GM21360 (cell line): Measurements from ENCODE around the gene FAM13A.
A peak's percentile ranks its signal among the peaks of the same experiment; 100 is the strongest.
"Not testable (repeated sequence)": the region's sequence is repeated elsewhere in the genome, so short reads cannot be mapped to it uniquely, and the experiment has no call there.

Experiments
- ATAC-seq: cut with Tn5 transposase; IDR thresholded peaks from one replicate; pipeline ENCODE4 v1.9.1; 2021; ENCODE audit warnings: mild to moderate bottlenecking, moderate library complexity; ENCODE audit not compliant: unreplicated experiment

Gene FAM13A

GRCh38 chr4:88858752-88859151 is 198.2 kb downstream of the FAM13A start:
- ATAC-seq: peak; percentile 95

DNA sequence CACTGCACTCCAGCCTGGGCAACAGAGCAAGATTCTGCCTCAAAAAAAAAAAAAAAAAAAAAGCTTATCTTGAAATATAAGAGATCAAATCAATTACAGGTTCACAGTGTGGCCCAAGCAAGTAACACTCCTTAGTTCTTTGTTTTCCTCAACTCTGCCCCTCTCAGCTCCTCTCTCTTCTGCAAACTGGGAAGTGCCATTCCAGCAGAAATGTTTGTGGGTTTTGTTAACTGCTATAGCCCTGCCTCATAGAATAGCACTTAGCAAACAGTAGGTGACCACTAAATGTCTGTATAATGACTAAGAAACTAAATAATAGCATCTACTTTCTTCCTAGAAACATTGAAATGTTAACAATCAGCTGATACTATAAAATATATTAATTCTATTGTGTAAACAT is 199.4 kb downstream of the FAM13A start:
- ATAC-seq: no peak

GRCh38 chr4:88854481-88854880 is 202.5 kb downstream of the FAM13A start:
- ATAC-seq: no peak

DNA sequence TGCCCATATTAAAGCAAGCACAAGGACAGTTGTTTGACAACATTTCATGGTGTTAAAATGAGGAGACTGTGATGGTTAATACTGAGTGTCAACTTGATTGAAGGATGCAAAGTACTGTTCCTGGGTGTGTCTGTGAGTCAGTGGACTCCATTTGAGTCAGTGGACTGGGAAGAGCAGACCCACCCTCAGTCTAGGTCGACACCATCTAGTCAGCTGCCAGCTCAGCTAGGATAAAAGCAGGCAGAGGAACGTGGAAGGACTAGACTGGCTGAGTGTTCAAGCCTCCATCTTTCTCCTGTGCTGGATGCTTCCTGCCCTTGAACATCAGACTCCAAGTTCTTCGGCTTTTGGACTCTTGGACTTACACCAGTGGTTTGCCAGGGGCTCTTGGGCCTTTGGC is 203.4 kb downstream of the FAM13A start:
- not testable (repeated sequence) for ATAC-seq

DNA sequence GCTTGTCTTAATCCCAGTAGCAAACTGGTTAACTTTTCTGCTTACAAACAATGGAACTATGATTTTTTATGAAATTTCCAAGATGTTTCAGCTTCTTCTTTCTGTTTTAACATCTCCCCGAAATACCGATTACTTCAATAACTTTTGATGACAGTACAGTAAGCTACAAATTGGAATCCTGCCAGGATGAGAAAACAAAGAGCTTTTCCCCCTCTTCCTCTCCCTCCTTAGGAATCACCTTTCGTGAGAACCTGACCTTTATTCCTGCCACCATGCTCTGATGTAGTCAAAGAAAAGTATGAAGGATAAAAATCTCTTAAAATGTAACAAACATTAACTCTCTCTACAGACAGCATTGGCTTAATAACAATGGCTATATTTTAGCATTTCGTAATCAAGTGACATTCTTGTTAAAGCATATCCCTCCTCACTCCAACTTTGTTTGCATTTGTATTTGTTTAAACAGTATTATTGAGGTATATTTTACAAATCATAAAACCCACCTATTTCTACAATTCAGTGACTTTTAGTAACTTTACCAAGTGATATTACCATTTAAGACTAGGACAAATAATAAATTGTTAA is 210.7 kb downstream of the FAM13A start:
- ATAC-seq: no peak

DNA sequence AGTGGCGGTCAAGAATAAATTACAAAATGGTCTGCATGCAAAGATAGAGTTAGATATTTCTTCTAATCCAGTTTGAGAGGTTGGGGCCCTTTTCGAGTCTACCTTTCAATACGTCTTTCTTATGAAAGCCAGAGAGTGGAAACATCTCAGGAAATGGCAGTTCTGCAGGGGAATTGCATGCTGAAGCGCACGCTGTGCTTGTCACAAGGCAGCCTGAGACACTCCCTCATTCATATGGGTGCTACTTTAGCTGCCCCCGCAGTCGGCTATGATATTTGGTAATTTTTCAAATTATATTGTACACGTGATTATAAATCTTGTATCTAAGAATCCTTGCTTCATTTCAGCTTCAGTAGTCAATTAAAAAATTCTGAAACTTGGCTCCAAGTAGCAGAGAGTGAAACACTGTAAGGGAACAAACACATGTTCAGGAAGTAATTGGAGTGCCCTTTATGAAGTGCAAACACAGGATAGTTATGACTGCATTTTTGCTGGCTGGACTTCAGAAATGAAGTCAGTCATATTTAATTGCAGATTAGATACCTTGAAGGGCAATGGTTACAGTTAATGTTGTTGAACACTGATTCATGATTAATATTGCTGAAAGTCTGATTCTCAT is 213.8 kb downstream of the FAM13A start:
- no peak for ATAC-seq

DNA sequence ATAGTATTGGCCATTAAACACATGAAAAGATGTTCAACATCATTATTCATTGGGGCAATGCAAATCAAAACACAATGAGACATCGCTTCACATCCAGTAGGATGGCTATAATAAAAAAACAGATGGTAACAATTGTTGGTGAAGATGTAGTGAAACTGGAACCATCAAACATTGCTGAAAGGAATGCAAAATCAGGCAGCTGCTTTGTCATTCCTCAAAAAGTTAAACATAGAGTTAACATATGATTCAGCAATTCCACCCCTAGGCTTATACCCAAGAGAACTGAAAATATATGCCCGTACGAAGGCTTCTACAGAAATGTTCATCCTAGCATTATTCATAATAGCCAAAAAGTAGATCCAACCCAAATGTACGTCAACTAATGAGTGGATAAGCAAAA is 215.3 kb downstream of the FAM13A start:
- no peak for ATAC-seq

DNA sequence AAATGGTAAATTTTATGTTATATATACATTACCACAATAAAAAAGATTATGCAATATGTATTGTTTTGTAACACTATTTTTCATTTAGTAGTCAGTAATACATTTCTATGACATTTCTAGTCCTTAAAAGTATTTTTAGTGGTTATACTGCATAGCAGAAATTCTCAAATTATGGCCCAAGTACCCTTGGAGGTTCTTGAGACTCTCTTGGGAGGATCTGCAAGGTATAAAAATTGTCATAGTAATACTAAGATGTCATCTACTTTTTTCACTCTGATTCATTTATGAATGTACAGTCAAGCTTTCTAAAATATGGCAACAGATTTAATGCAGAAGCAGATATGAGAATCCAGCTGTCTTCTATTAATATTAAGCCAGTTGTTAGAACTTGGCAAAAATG is 220.8 kb downstream of the FAM13A start:
- no peak for ATAC-seq

- no peak for ATAC-seq
Measured at GRCh38 chr4:88831031-88831430, 226.0 kb downstream of the FAM13A start.

GRCh38 chr4:88830598-88830997 is 226.4 kb downstream of the FAM13A start:
- ATAC-seq: no peak

GRCh38 chr4:88828842-88829571 is 228.0 kb downstream of the FAM13A start:
- ATAC-seq: no peak

DNA sequence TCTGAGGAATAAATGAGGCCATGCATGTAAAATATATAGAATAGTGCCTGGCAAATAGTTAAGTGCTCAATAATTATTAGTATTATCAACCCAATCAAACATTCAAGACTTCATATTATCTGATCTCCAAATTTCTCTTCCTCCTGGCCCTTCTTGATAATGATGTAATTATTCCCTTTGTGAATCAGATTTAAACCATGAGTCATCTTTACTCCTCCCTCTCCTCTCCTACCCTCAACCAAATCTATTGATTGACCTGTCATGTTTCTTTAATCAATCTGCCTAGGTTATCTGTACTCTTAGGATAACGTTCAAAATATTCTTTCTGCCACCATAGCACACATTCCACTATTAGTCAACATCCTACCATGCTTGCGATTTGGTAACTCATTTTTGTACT is 229.5 kb downstream of the FAM13A start:
- ATAC-seq: no peak

DNA sequence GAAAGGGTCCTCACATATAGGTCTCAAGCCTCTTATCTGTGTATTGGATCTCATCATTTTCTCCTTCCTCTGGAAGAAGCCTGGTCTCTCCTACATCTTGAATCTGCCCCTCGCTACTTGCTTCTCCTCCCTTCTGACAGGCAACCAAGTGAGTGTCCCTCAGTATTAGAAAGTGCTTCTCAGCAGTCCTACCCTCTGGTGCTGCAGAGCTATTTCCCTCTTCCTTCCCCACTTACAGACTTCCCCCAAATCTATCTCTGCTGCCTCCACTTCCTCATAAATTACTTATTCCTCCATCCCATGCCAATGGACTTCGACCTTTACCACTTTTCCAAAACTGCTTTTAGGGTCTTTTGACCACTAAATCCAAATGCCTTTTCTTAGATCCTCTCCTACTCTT is 230.2 kb downstream of the FAM13A start:
- ATAC-seq: no peak

DNA sequence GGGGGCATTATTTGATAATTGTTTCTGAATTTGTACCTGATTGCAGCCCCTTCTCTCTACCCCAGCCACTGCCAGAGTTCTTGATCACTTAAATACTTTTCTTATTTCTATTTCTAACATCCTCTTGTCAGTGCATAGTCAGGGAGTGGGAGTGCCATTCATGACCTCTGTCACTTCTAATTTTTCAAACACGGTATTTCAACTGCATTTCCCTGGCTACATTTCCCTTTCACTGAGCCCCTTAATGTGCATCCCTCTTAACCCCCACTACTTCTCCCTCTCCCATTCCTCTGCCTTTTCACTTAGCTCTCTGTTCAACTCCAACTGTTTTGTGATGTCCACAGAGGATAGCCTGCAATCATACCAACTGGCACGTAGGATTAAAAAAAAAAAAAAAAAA is 231.1 kb downstream of the FAM13A start:
- ATAC-seq: no peak

- peak; percentile 97 for ATAC-seq
Measured at GRCh38 chr4:88823058-88823919, 233.7 kb downstream of the FAM13A start.

DNA sequence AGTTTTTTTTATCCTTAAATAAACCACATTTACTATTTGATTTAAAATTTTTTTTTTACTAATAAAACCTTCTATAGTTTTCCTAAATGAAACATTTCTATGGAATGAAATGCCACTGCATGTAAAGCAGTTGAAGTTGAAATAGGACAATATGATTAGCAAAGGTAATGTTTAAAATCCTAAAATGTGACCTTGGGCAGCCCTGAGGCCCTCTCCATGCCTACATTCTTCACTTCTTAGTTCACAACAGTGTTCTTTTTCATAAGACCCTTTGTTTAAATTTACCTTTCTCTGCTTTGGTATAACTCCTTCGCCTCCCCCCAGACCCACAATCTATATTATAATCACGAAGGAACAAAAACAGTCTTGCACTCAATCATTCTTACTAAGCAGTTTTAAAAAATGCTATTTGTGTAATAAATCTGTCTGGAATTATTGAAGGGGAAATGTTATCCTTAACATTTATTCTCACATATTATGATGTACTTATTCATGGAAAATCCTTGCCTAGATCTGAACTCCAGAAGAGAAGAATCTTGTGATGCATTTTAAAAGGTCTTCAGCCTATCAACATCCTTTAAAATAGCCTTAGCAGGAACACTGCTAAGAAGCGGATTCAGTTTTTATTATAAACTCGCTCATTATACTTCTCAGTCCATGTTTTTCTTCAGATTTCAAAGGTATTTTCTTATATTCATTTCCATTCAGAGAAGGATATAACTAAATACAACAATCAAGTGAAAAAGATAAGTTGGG is 234.8 kb downstream of the FAM13A start:
- no peak for ATAC-seq

DNA sequence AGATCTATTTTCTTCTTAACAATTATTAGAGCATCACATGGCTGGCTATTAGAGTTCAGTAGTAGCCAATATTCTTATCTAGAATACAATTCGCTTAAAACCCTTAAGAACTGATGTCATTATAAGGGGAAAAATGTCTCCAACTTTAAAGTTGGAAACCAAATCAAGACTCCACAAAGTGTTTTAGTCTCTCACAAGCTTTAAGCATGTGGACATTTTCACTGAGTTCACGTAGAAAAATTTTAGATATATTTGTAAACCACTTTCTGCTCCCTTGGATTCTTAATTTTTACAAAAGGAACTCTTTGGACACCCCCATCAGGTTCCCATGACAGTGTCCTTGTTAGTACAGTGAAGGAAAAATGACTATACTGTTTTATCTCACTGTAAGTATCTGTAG is 235.5 kb downstream of the FAM13A start:
- ATAC-seq: no peak

DNA sequence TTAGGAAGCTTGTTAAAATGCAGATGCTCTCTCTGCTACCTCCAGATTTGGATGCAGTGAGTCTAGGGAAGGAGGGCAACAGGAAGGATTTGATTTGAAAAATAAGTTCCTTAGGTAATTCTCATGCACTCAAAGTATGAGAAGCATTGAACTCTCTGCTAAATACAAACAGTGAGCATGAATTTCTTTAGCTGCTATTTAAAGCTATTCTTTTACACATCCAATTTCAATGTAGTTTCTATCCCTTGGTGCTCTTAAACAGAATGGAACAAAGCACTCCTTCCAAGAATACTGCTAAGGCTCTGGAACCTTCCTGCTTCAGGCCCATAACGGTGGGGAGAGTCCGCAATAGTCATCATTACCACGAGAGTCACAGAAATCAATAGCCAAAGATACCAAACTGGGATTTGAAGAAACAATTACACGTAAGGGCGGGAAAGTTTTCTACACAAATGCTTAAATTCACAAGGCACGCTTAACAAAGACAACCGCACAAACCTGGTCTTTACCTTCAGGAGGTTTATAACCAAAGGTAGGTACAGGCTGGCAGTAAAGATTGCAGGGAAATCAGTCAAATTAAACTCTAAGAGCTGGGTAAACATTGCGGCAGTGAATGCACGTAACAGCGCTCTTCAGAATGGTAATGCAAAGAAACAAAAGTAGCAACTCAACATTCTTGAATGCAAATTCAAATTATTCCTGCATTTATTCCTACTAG is 236.1 kb downstream of the FAM13A start:
- ATAC-seq: no peak

- ATAC-seq: no peak
Measured at GRCh38 chr4:88819818-88820697, 236.9 kb downstream of the FAM13A start.
